Measurements from ENCODE around the gene RHAG.

RHAG gene

GRCh38 chr6:49646130-49646824 lies 9.6 kb upstream of the RHAG start:
- in situ Hi-C loops (cut with HindIII; ENCODE audit: low pct_ligation_motif_present, low sequenced_read_pairs), result no loop called here
- TF ChIP-seq, protein P1, sequence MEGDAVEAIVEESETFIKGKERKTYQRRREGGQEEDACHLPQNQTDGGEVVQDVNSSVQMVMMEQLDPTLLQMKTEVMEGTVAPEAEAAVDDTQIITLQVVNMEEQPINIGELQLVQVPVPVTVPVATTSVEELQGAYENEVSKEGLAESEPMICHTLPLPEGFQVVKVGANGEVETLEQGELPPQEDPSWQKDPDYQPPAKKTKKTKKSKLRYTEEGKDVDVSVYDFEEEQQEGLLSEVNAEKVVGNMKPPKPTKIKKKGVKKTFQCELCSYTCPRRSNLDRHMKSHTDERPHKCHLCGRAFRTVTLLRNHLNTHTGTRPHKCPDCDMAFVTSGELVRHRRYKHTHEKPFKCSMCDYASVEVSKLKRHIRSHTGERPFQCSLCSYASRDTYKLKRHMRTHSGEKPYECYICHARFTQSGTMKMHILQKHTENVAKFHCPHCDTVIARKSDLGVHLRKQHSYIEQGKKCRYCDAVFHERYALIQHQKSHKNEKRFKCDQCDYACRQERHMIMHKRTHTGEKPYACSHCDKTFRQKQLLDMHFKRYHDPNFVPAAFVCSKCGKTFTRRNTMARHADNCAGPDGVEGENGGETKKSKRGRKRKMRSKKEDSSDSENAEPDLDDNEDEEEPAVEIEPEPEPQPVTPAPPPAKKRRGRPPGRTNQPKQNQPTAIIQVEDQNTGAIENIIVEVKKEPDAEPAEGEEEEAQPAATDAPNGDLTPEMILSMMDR (IDR thresholded peaks at IDR 0.05; ENCODE audit: low read depth, low read length, missing control alignments), result no peak
- Histone ChIP-seq H3K4me3 (ENCODE audit: low read depth, low read length) (no peak overlapping the region), H3K27me3 (replicated peaks) (no peaks in the 10 kb centered on the region), H3K27ac (no peak overlapping the region), H3K36me3 (replicated peaks) (no peaks in the 10 kb centered on the region)
- no peak for DNase-seq

DNA sequence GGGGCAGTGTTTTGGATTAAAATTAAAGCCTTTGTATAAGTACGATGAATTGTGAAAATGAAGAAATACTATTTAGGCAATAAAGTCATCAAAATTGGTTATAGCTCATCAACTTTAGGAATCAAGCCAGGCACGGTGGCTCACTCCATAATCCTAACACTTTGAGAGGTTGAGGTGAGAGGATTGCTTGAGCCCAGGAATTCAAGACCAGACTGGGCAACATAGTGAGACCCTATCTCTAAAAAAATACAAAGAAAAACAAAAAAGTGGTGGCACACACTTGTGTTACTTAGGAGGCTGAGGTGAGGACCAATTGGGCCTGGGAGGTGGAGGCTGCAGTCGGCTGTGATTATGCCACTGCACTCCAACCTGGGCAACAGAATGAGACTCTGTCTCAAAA lies 8.5 kb upstream of the RHAG start:
- no peaks in the 10 kb centered on the region for H3K36me3 ChIP-seq (replicated peaks)
- no peak for DNase-seq
- TF ChIP-seq, protein P1 (IDR thresholded peaks at IDR 0.05; ENCODE audit: low read depth, low read length, missing control alignments), result no peak
- H3K4me3 ChIP-seq (ENCODE audit: low read depth, low read length), result no peak overlapping the region
- no peak overlapping the region for H3K27ac ChIP-seq
- H3K27me3 ChIP-seq (replicated peaks), result no peaks in the 10 kb centered on the region
- in situ Hi-C loops (cut with HindIII; ENCODE audit: low pct_ligation_motif_present, low sequenced_read_pairs), result no loop called here

GRCh38 chr6:49639177-49639817 lies 2.7 kb upstream of the RHAG start:
- in situ Hi-C loops (cut with HindIII; ENCODE audit: low pct_ligation_motif_present, low sequenced_read_pairs), result no loop called here
- H3K27me3 ChIP-seq (replicated peaks), result no peaks in the 10 kb centered on the region
- TF ChIP-seq, protein P1 (IDR thresholded peaks at IDR 0.05; ENCODE audit: low read depth, low read length, missing control alignments), result no peak
- no peak for DNase-seq
- no peak overlapping the region for H3K4me3 ChIP-seq (ENCODE audit: low read depth, low read length)
- no peak overlapping the region for H3K27ac ChIP-seq
- no peaks in the 10 kb centered on the region for H3K36me3 ChIP-seq (replicated peaks)

- DNase-seq, result no peak
- in situ Hi-C loops (cut with HindIII; ENCODE audit: low pct_ligation_motif_present, low sequenced_read_pairs), result no loop called here
- Histone ChIP-seq H3K27me3 (replicated peaks) (no peaks in the 10 kb centered on the region), H3K36me3 (replicated peaks) (no peaks in the 10 kb centered on the region), H3K4me3 (ENCODE audit: low read depth, low read length) (no peak overlapping the region), H3K27ac (no peak overlapping the region)
- TF ChIP-seq, protein P1 (IDR thresholded peaks at IDR 0.05; ENCODE audit: low read depth, low read length, missing control alignments), result no peak
These were observed 702 bp upstream of the RHAG start for GRCh38 chr6:49637350-49637731.

GRCh38 chr6:49635978-49636712 lies 494 bp downstream of the RHAG start:
- Histone ChIP-seq H3K27ac (no peak overlapping the region), H3K36me3 (replicated peaks) (no peaks in the 10 kb centered on the region), H3K4me3 (ENCODE audit: low read depth, low read length) (no peak overlapping the region), H3K27me3 (replicated peaks) (no peaks in the 10 kb centered on the region)
- in situ Hi-C loops (cut with HindIII; ENCODE audit: low pct_ligation_motif_present, low sequenced_read_pairs), result no loop called here
- TF ChIP-seq, protein P1 (IDR thresholded peaks at IDR 0.05; ENCODE audit: low read depth, low read length, missing control alignments), result no peak
- no peak for DNase-seq

Measured in brain microvascular endothelial cell (primary cell).